Medulla oblongata (tissue), 1 donor: ENCODE results near the gene KCNJ14.

ENCODE experiments used
- DNase-seq: peaks from one replicate; pipeline ENCODE4 v3.0.0-alpha.2; 2015; ENCODE audit errors: extremely low spot score

KCNJ14 gene

GRCh38 chr19:48455171-48455907, at the start of gene KCNJ14:
TSS of gene KCNJ14 (plus strand) at chr19:48455574. CDS start at chr19:48461725, 6,151 bp downstream.
- DNase-seq = peak; percentile 42

GRCh38 chr19:48405850-48406249, 49.5 kb upstream of the KCNJ14 start:
- DNase-seq = no peak

- no peak for DNase-seq
Observed at GRCh38 chr19:48413879-48414587, 41.3 kb upstream of the KCNJ14 start.

- DNase-seq = peak; percentile 66
Observed at GRCh38 chr19:48415395-48415794, 40.0 kb upstream of the KCNJ14 start.

GRCh38 chr19:48415806-48416221, 39.6 kb upstream of the KCNJ14 start:
- no peak for DNase-seq

- DNase-seq = no peak
Observed at GRCh38 chr19:48417421-48417820, 38.0 kb upstream of the KCNJ14 start.

GRCh38 chr19:48418317-48419064, 36.9 kb upstream of the KCNJ14 start:
- DNase-seq = no peak

- DNase-seq = peak; percentile 62
Observed at GRCh38 chr19:48419158-48419920, 36.0 kb upstream of the KCNJ14 start.

- no peak for DNase-seq
Observed at GRCh38 chr19:48421548-48421947, 33.8 kb upstream of the KCNJ14 start.

GRCh38 chr19:48424694-48425219, 30.6 kb upstream of the KCNJ14 start:
- DNase-seq = peak; percentile 62

GRCh38 chr19:48428670-48429069, 26.7 kb upstream of the KCNJ14 start:
- no peak for DNase-seq

- DNase-seq = no peak
Observed at GRCh38 chr19:48433337-48433736, 22.0 kb upstream of the KCNJ14 start.

GRCh38 chr19:48436586-48436985, 18.8 kb upstream of the KCNJ14 start:
- no peak for DNase-seq

GRCh38 chr19:48441360-48442050, 13.9 kb upstream of the KCNJ14 start:
- no peak for DNase-seq

GRCh38 chr19:48442116-48443035, 13.0 kb upstream of the KCNJ14 start:
- no peak for DNase-seq

- no peak for DNase-seq
Observed at GRCh38 chr19:48443256-48443655, 12.1 kb upstream of the KCNJ14 start.

- DNase-seq = no peak
Observed at GRCh38 chr19:48443731-48444128, 11.6 kb upstream of the KCNJ14 start.

- DNase-seq = no peak
Observed at GRCh38 chr19:48444129-48444935, 11.0 kb upstream of the KCNJ14 start.

GRCh38 chr19:48444936-48445200, 10.5 kb upstream of the KCNJ14 start:
- no peak for DNase-seq
